ENCODE measurements around the gene SLC12A2.

GRCh38 chr5:128193665-128194390 lies 110.3 kb downstream of the SLC12A2 start:
- TF ChIP-seq, protein P1, sequence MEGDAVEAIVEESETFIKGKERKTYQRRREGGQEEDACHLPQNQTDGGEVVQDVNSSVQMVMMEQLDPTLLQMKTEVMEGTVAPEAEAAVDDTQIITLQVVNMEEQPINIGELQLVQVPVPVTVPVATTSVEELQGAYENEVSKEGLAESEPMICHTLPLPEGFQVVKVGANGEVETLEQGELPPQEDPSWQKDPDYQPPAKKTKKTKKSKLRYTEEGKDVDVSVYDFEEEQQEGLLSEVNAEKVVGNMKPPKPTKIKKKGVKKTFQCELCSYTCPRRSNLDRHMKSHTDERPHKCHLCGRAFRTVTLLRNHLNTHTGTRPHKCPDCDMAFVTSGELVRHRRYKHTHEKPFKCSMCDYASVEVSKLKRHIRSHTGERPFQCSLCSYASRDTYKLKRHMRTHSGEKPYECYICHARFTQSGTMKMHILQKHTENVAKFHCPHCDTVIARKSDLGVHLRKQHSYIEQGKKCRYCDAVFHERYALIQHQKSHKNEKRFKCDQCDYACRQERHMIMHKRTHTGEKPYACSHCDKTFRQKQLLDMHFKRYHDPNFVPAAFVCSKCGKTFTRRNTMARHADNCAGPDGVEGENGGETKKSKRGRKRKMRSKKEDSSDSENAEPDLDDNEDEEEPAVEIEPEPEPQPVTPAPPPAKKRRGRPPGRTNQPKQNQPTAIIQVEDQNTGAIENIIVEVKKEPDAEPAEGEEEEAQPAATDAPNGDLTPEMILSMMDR (conservative IDR thresholded peaks at IDR 0.05; ENCODE audit: low read depth, low read length), result no peak
- no peak for TF ChIP-seq POLR2A (IDR thresholded peaks at IDR 0.05; ENCODE audit: low read depth, low read length)
- TF ChIP-seq FOS (IDR thresholded peaks at IDR 0.05; ENCODE audit: low read depth, low read length), result no peak
- TF ChIP-seq MAFK (IDR thresholded peaks at IDR 0.05; ENCODE audit: low read depth, low read length), result no peak
- TF ChIP-seq RFX5 (IDR thresholded peaks at IDR 0.05; ENCODE audit: low read depth, low read length), result no peak
- TF ChIP-seq CHD1 (IDR thresholded peaks at IDR 0.05; ENCODE audit: low read depth, low read length), result no peak
- no peak for TF ChIP-seq MXI1 (IDR thresholded peaks at IDR 0.05; ENCODE audit: borderline replicate concordance, low read depth, low read length)
- no peak for TF ChIP-seq CEBPB (IDR thresholded peaks at IDR 0.05; ENCODE audit: low read depth, low read length)
- no peak for TF ChIP-seq USF2 (IDR thresholded peaks at IDR 0.05; ENCODE audit: low read depth, low read length)
- TF ChIP-seq, protein P2, sequence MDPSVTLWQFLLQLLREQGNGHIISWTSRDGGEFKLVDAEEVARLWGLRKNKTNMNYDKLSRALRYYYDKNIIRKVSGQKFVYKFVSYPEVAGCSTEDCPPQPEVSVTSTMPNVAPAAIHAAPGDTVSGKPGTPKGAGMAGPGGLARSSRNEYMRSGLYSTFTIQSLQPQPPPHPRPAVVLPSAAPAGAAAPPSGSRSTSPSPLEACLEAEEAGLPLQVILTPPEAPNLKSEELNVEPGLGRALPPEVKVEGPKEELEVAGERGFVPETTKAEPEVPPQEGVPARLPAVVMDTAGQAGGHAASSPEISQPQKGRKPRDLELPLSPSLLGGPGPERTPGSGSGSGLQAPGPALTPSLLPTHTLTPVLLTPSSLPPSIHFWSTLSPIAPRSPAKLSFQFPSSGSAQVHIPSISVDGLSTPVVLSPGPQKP (IDR thresholded peaks at IDR 0.05; ENCODE audit: borderline replicate concordance, low read depth, low read length), result no peak
- no peak for TF ChIP-seq BHLHE40 (IDR thresholded peaks at IDR 0.05; ENCODE audit: low read depth, low read length)
- no peak for TF ChIP-seq RCOR1 (IDR thresholded peaks at IDR 0.05; ENCODE audit: insufficient replicate concordance, low read length)

Data from IMR-90 (cell line).